ENCODE results near the gene SNX17. TPM values are rescaled to one million over a fixed set of nuclear protein-coding genes. Genes with fewer than 3 reads are reported as not detected.

SNX17 gene
- total and polyA plus RNA-seq, 2 donors (not counting 3 experiments of a cell fraction or from before 2014, with no cell fraction given), result 103 to 130 TPM

DNA sequence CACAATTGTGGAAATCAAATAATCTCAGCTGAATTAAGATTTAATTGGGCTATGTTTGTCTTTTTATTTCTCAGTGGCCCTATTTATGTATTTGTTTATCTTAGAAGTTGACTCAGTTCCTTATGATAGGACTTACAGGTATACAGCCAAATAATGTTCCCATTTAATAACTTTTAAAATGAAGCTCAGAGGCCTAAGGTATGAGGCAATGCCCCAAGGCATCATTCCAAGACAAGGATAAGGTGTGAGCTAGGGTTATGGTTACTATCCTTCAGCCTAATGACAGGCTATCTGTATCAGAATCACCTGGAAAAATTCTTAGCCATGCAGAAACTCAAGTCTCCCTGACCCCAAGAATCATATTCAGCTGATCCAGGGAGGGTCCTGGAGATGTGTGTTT lies 50.6 kb downstream of the SNX17 start:
- FAIRE-seq (no peak), DNase-seq (ENCODE audit: low read depth, low spot score) (no peak)
- ChIA-PET POLR2A (no interaction called here), CTCF (no interaction called here)
- Histone ChIP-seq H3K36me3 (ENCODE audit: control insufficient read depth in 2 of 2, extremely low read depth in 1 of 2, insufficient read depth in 2 of 2, low read length in 2 of 2) (no peaks in the 10 kb centered on the region), H3K27me3 (ENCODE audit: control insufficient read depth in 2 of 2, insufficient read depth in 2 of 2, low read length in 2 of 2) (no peaks in the 10 kb centered on the region), H3K9me1 (replicated peaks; ENCODE audit: control insufficient read depth, extremely low read depth, insufficient read depth, low read length) (no peaks in the 10 kb centered on the region), H3K4me3 (replicated peaks in 1 of 3; ENCODE audit: insufficient read depth in 1 of 3, low read depth in 1 of 3, low read length in 3 of 3) (no peak overlapping the region), H3K4me2 (ENCODE audit: insufficient read depth, low read length) (no peak overlapping the region), H2AFZ (ENCODE audit: low read depth, low read length) (no peak overlapping the region), H4K20me1 (replicated peaks; ENCODE audit: control insufficient read depth, extremely low read depth, insufficient read depth, low read length) (no peaks in the 10 kb centered on the region), H3K4me1 (ENCODE audit: control insufficient read depth, extremely low read depth, insufficient read depth, low read length) (no peaks in the 10 kb centered on the region), H3K79me2 (ENCODE audit: control insufficient read depth, insufficient read depth, low read length) (no peaks in the 10 kb centered on the region), H3K9me3 (replicated peaks; ENCODE audit: control insufficient read depth, insufficient read depth, low read length) (no peaks in the 10 kb centered on the region), H3K9ac (replicated peaks; ENCODE audit: extremely low read depth, insufficient read depth, low read length) (no peak overlapping the region), H3K27ac (ENCODE audit: insufficient read depth, low read depth, low read length) (no peak overlapping the region)
- dilution Hi-C loops (cut with MboI; ENCODE audit: extremely low pct_ligation_motif_present, low sequenced_read_pairs) (no loop called here), intact Hi-C loops (cut with micrococcal nuclease) (no loop called here)
- no TSS peak for BruUV-seq (replicated peaks)
- TF ChIP-seq FOS (IDR thresholded peaks at IDR 0.05; ENCODE audit: borderline replicate concordance, insufficient read depth, low read length), result no peak
- no peak for TF ChIP-seq EZH2 (IDR thresholded peaks at IDR 0.05; ENCODE audit: borderline replicate concordance, low read depth, low read length, severe bottlenecking)
- TF ChIP-seq POLR2A (IDR thresholded peaks at IDR 0.05; ENCODE audit: low read depth, low read length), result no peak
- TF ChIP-seq GATA2 (IDR thresholded peaks at IDR 0.05; ENCODE audit: insufficient read depth, insufficient read length, low read depth, low read length), result no peak
- TF ChIP-seq, protein P1, sequence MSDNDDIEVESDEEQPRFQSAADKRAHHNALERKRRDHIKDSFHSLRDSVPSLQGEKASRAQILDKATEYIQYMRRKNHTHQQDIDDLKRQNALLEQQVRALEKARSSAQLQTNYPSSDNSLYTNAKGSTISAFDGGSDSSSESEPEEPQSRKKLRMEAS (IDR thresholded peaks at IDR 0.05; ENCODE audit: insufficient read depth, insufficient read length), result no peak
- no peak for TF ChIP-seq JUN (IDR thresholded peaks at IDR 0.05; ENCODE audit: borderline replicate concordance, insufficient read depth, insufficient read length, low read depth)
- no peak for TF ChIP-seq POLR2AphosphoS5 (IDR thresholded peaks at IDR 0.05; ENCODE audit: insufficient read depth, low read depth, low read length)

DNA sequence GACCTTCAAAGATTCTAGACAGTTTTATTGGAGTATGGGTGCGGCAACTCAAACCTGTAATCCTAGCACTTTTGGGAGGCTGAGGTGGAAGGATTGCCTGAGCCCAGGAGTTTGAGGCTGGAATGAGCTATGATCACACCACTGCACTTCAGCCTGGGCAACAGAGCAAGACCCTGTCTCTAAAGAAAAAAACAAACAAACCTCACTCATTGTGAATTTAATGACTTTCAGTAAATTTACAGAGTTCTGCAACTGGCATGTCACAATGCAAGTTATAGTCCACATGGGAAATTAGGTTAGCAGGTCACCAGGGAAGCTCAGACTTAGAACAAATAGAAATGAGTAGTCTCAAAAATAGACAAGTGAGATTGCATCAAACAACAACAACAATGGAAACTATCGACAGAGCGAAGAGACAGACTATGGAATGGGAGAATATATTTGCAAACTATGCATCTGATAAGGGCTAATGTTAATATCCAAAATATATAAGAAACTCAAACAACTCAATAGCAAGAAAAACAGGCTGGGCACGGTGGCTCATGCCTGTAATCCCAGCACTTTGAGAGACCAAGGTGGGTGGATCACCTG lies 51.3 kb downstream of the SNX17 start:
- ChIA-PET CTCF (no interaction called here), POLR2A (no interaction called here)
- no peaks in the 10 kb centered on the region for H3K9me3 ChIP-seq (replicated peaks; ENCODE audit: control insufficient read depth, insufficient read depth, low read length)

More for the DNA sequence above, 51.3 kb downstream of the SNX17 start:
- Histone ChIP-seq H2AFZ (ENCODE audit: low read depth, low read length) (no peak overlapping the region), H3K79me2 (ENCODE audit: control insufficient read depth, insufficient read depth, low read length) (no peaks in the 10 kb centered on the region), H3K27me3 (ENCODE audit: control insufficient read depth in 2 of 2, insufficient read depth in 2 of 2, low read length in 2 of 2) (no peaks in the 10 kb centered on the region), H3K9ac (replicated peaks; ENCODE audit: extremely low read depth, insufficient read depth, low read length) (no peak overlapping the region), H3K4me2 (ENCODE audit: insufficient read depth, low read length) (no peak overlapping the region), H3K4me3 (replicated peaks in 1 of 3; ENCODE audit: insufficient read depth in 1 of 3, low read depth in 1 of 3, low read length in 3 of 3) (no peak overlapping the region), H3K36me3 (ENCODE audit: control insufficient read depth in 2 of 2, extremely low read depth in 1 of 2, insufficient read depth in 2 of 2, low read length in 2 of 2) (no peaks in the 10 kb centered on the region), H3K4me1 (ENCODE audit: control insufficient read depth, extremely low read depth, insufficient read depth, low read length) (no peaks in the 10 kb centered on the region), H4K20me1 (replicated peaks; ENCODE audit: control insufficient read depth, extremely low read depth, insufficient read depth, low read length) (no peaks in the 10 kb centered on the region), H3K27ac (ENCODE audit: insufficient read depth, low read depth, low read length) (no peak overlapping the region), H3K9me1 (replicated peaks; ENCODE audit: control insufficient read depth, extremely low read depth, insufficient read depth, low read length) (no peaks in the 10 kb centered on the region)
- dilution Hi-C loops (cut with MboI; ENCODE audit: extremely low pct_ligation_motif_present, low sequenced_read_pairs), result no loop called here
- intact Hi-C loops (cut with micrococcal nuclease), result no loop called here
- DNase-seq (ENCODE audit: low read depth, low spot score) (no peak), FAIRE-seq (no peak)
- no peak for TF ChIP-seq GATA2 (IDR thresholded peaks at IDR 0.05; ENCODE audit: insufficient read depth, insufficient read length, low read depth, low read length)
- TF ChIP-seq POLR2AphosphoS5 (IDR thresholded peaks at IDR 0.05; ENCODE audit: insufficient read depth, low read depth, low read length), result no peak
- TF ChIP-seq EZH2 (IDR thresholded peaks at IDR 0.05; ENCODE audit: borderline replicate concordance, low read depth, low read length, severe bottlenecking), result no peak
- TF ChIP-seq JUN (IDR thresholded peaks at IDR 0.05; ENCODE audit: borderline replicate concordance, insufficient read depth, insufficient read length, low read depth), result no peak
- no TSS peak for BruUV-seq (replicated peaks)
